IMR-90 (cell line): ENCODE results near the gene PIKFYVE. TPM values are rescaled to one million over a fixed set of nuclear protein-coding genes. Genes with fewer than 3 reads are reported as not detected.

ENCODE experiments used
- ATAC-seq: fragments of 200-7000 bp; cut with Tn5 transposase; 2 replicates; pipeline ENCODE4 v1.9.1; 2020; ENCODE audit warnings: low read depth, mild to moderate bottlenecking, moderate library complexity
- BruUV-seq: library from RNA; stranded (reverse); fragments of 400-500 nt; replicated peaks from 2 replicates; lab custom pipeline; 2021; lab: Mats Ljungman, UMichigan
- CTCF ChIA-PET: fragments of 300-600 bp; formaldehyde crosslinking; extraction: SDS; loops from one replicate; lab custom pipeline; 2021; ENCODE audit warnings: antibody characterized with exemption; lab: Yijun Ruan, JAX
- POLR2A ChIA-PET: fragments of 300-600 bp; sonication (Branson Sonifier 250); formaldehyde crosslinking; loops from one replicate; lab custom pipeline; 2022; ENCODE audit warnings: antibody characterized with exemption; ENCODE audit not compliant: unreplicated experiment; lab: Charles Lee
- DNase-seq: peaks from one replicate; pipeline ENCODE4 v3.0.0; 2013
- H2AFZ ChIP-seq: replicated peaks from 2 replicates; pipeline ENCODE3; 2013; ENCODE audit warnings: low read length, mild to moderate bottlenecking; ENCODE audit not compliant: poor library complexity
- H2AK5ac ChIP-seq: 2 replicates; pipeline ENCODE4 v1.6.1; 2013; ENCODE audit warnings: low read depth, low read length, inconsistent platforms
- H2AK9ac ChIP-seq: replicated peaks from 2 replicates; pipeline ENCODE3; 2013; ENCODE audit warnings: mild to moderate bottlenecking, low read depth, low read length, moderate library complexity; ENCODE audit not compliant: poor library complexity
- H2BK120ac ChIP-seq: 2 replicates; pipeline ENCODE4 v1.6.1; 2013; ENCODE audit warnings: low read depth, low read length, inconsistent platforms
- H2BK15ac ChIP-seq: 3 replicates; pipeline ENCODE4 v1.6.1; 2013; ENCODE audit warnings: low read depth, low read length, inconsistent platforms
- H2BK20ac ChIP-seq: 2 replicates; pipeline ENCODE4 v1.6.1; 2013; ENCODE audit warnings: low read depth, mild to moderate bottlenecking, inconsistent platforms, low read length, moderate library complexity
- H2BK5ac ChIP-seq: 2 replicates; pipeline ENCODE4 v1.6.1; 2013; ENCODE audit warnings: mild to moderate bottlenecking, low read depth, low read length, inconsistent platforms; ENCODE audit not compliant: poor library complexity, severe bottlenecking
- H3K14ac ChIP-seq: replicated peaks from 2 replicates; pipeline ENCODE4 v1.6.1; 2013; ENCODE audit warnings: low read depth, low read length, inconsistent platforms
- H3K18ac ChIP-seq: 2 replicates; pipeline ENCODE4 v1.6.1; 2013; ENCODE audit warnings: low read depth, low read length, control low read depth
- H3K23ac ChIP-seq: 2 replicates; pipeline ENCODE4 v1.6.1; 2013; ENCODE audit warnings: low read depth, low read length, inconsistent platforms
- H3K27ac ChIP-seq: 2 replicates; pipeline ENCODE4 v1.5.1; 2013; ENCODE audit warnings: mild to moderate bottlenecking, control low read depth, low read length; ENCODE audit not compliant: insufficient read depth
- H3K27me3 ChIP-seq: 2 replicates; pipeline ENCODE4 v1.6.1; 2013; ENCODE audit warnings: low read length; ENCODE audit not compliant: control insufficient read depth, insufficient read depth
- H3K36me3 ChIP-seq: 2 replicates; pipeline ENCODE4 v1.6.1; 2013; ENCODE audit warnings: low read length, mixed read lengths; ENCODE audit not compliant: control insufficient read depth, insufficient read depth
- H3K4ac ChIP-seq: 2 replicates; pipeline ENCODE4 v1.6.1; 2013; ENCODE audit warnings: low read depth, low read length, inconsistent platforms
- H3K4me1 ChIP-seq: 2 replicates; pipeline ENCODE4 v1.6.1; 2013; ENCODE audit warnings: low read length, mixed read lengths; ENCODE audit not compliant: control insufficient read depth, insufficient read depth
- H3K4me2 ChIP-seq: 2 replicates; pipeline ENCODE4 v1.6.1; 2013; ENCODE audit warnings: low read depth, mild to moderate bottlenecking, control low read depth, low read length, moderate library complexity
- H3K4me3 ChIP-seq: 2 replicates; pipeline ENCODE4 v1.5.1; 2013; ENCODE audit warnings: low read depth, mild to moderate bottlenecking, control low read depth, low read length, moderate library complexity; ENCODE audit not compliant: insufficient read depth
- H3K56ac ChIP-seq: 2 replicates; pipeline ENCODE4 v1.6.1; 2013; ENCODE audit warnings: low read length, inconsistent platforms; ENCODE audit not compliant: insufficient read depth; ENCODE audit errors: extremely low read depth
- H3K79me1 ChIP-seq, 2 experiments: 2 replicates each; pipeline ENCODE4 v1.6.1; 2013; ENCODE audit warnings: low read length in 2 of 2, inconsistent platforms in 1 of 2, low read depth in 1 of 2
- H3K9ac ChIP-seq: 2 replicates; pipeline ENCODE4 v1.6.1; 2013; ENCODE audit warnings: low read depth, low read length, control low read depth
- H3K9me1 ChIP-seq: 2 replicates; pipeline ENCODE4 v1.6.1; 2013; ENCODE audit warnings: low read length, inconsistent platforms; ENCODE audit not compliant: insufficient read depth
- H3K9me3 ChIP-seq: 2 replicates; pipeline ENCODE4 v1.6.1; 2013; ENCODE audit warnings: low read length; ENCODE audit not compliant: control insufficient read depth, insufficient read depth
- H4K20me1 ChIP-seq: 2 replicates; pipeline ENCODE4 v1.6.1; 2013; ENCODE audit warnings: low read length, inconsistent platforms; ENCODE audit not compliant: insufficient read depth
- H4K5ac ChIP-seq: 2 replicates; pipeline ENCODE4 v1.6.1; 2013; ENCODE audit warnings: mild to moderate bottlenecking, low read depth, low read length, control low read depth
- H4K8ac ChIP-seq, 2 experiments: 2 replicates each; pipeline ENCODE4 v1.6.1; 2013; ENCODE audit warnings: low read depth in 2 of 2, low read length in 2 of 2, control low read depth in 1 of 2, inconsistent platforms in 1 of 2
- H4K91ac ChIP-seq: 2 replicates; pipeline ENCODE4 v1.6.1; 2013; ENCODE audit warnings: low read depth, low read length, inconsistent platforms; ENCODE audit not compliant: insufficient read depth
- CEBPB ChIP-seq: IDR thresholded peaks from 2 replicates; pipeline ENCODE4 v1.6.1; 2012; ENCODE audit warnings: low read depth, low read length, improper control_type of control experiment
- CHD1 ChIP-seq: IDR thresholded peaks from 2 replicates; pipeline ENCODE4 v1.6.1; 2012; ENCODE audit warnings: low read depth, low read length, improper control_type of control experiment
- FOS ChIP-seq: fragments of 150-350 bp; IDR thresholded peaks from 2 replicates; pipeline ENCODE4 v1.6.1; 2016; ENCODE audit warnings: low read depth, low read length
- MAZ ChIP-seq: IDR thresholded peaks from 2 replicates; pipeline ENCODE4 v1.6.1; 2012; ENCODE audit warnings: low read depth, mild to moderate bottlenecking, low read length, improper control_type of control experiment, moderate library complexity, borderline replicate concordance
- MXI1 ChIP-seq: IDR thresholded peaks from 2 replicates; pipeline ENCODE4 v1.6.1; 2012; ENCODE audit warnings: low read depth, mild to moderate bottlenecking, low read length, moderate library complexity, borderline replicate concordance
- NFE2L2 ChIP-seq: fragments of 150-350 bp; IDR thresholded peaks from 2 replicates; pipeline ENCODE4 v1.6.1; 2016; ENCODE audit warnings: low read depth, mild to moderate bottlenecking, low read length
- POLR2A ChIP-seq: IDR thresholded peaks from 2 replicates; pipeline ENCODE4 v1.6.1; 2012; ENCODE audit warnings: mild to moderate bottlenecking, low read depth, low read length
- RCOR1 ChIP-seq: IDR thresholded peaks from 2 replicates; pipeline ENCODE4 v1.6.1; 2012; ENCODE audit warnings: mild to moderate bottlenecking, low read length, improper control_type of control experiment; ENCODE audit not compliant: insufficient replicate concordance
- RFX5 ChIP-seq: IDR thresholded peaks from 2 replicates; pipeline ENCODE4 v1.8.0; 2012; ENCODE audit warnings: low read depth, mild to moderate bottlenecking, low read length, moderate library complexity
- USF2 ChIP-seq: fragments of 150-350 bp; IDR thresholded peaks from 2 replicates; pipeline ENCODE4 v1.6.1; 2017; ENCODE audit warnings: mild to moderate bottlenecking, antibody characterized with exemption, low read length, low read depth
- WGBS, 2 experiments: methylation state at CpG; one replicate each; pipeline versions ENCODE4 v1.1.5 to v1.1.7; 2013; ENCODE audit warnings: missing lambda C conversion rate in 2 of 2; ENCODE audit not compliant: insufficient read length in 1 of 2; ENCODE audit errors: extremely low coverage in 2 of 2; 5-methylcytosine and 5-hydroxymethylcytosine counted together
- dilution Hi-C: fragments of 300-500 bp; cut with HindIII; formaldehyde crosslinking; loops from one replicate; pipeline ENCODE4 v1.14.3; 2018; ENCODE audit warnings: low sequenced_read_pairs; ENCODE audit not compliant: unreplicated experiment
- in situ Hi-C: fragments of 300-500 bp; cut with MboI; formaldehyde crosslinking; loops from 3 replicates; pipeline ENCODE4 v1.14.3; 2019; ENCODE audit warnings: low sequenced_read_pairs, inconsistent platforms, mixed read lengths
- intact Hi-C: fragments of 100-400 bp; cut with micrococcal nuclease; formaldehyde crosslinking; loops from 2 replicates; pipeline ENCODE4 v1.10.0; 2022
- polyA plus RNA-seq, 3 experiments: library from polyadenylated mRNA; depleted of rRNA; stranded (reverse); fragments of >200 nt; gene quantifications; 2 replicates each; pipeline ENCODE4 v1.2.3, GENCODE V29; 2012; ENCODE audit warnings: low replicate concordance in 1 of 3
- total RNA-seq: library from RNA; depleted of rRNA; stranded (reverse); fragments of >200 nt; gene quantifications from 2 replicates; pipeline ENCODE4 v1.2.3, GENCODE V29; 2012

The PIKFYVE gene
- total and polyA plus RNA-seq, 2 of the 4 experiments (the other 2 are of a cell fraction): 9.3 to 34.6 TPM

- no peaks in the 10 kb centered on the region for H3K9me3 ChIP-seq
- H3K23ac ChIP-seq: no peak overlapping the region
- in situ Hi-C loops (no loop called here), dilution Hi-C loops (no loop called here), intact Hi-C loops (no loop called here)
- H3K4ac ChIP-seq: no peak overlapping the region
- no peak overlapping the region for H2AK5ac ChIP-seq
- H2BK5ac ChIP-seq: no peak overlapping the region
- H2BK120ac ChIP-seq: no peak overlapping the region
- H4K8ac ChIP-seq: no peak overlapping the region
- no peaks in the 10 kb centered on the region for H4K20me1 ChIP-seq
- DNase-seq (peak; percentile 74), ATAC-seq (peak; percentile 89)
- ChIA-PET POLR2A (no interaction called here), CTCF (no interaction called here)
- H2BK15ac ChIP-seq: no peak overlapping the region
- H3K56ac ChIP-seq: no peak overlapping the region
- no peak overlapping the region for H2AFZ ChIP-seq
- no peak overlapping the region for H2AK9ac ChIP-seq
- BruUV-seq: no TSS peak
- H2BK20ac ChIP-seq: no peak overlapping the region
- no peak overlapping the region for H4K91ac ChIP-seq
- H3K4me1 ChIP-seq: no peaks in the 10 kb centered on the region
- H3K4me3 ChIP-seq: no peak overlapping the region
- no CpG with 5 or more reads among the region's 1 CpG for WGBS, 2 experiments
- no peak overlapping the region for H3K27ac ChIP-seq
- H3K27me3 ChIP-seq: no peaks in the 10 kb centered on the region
- H3K4me2 ChIP-seq: no peak overlapping the region
- H3K79me1 ChIP-seq: no peaks in the 10 kb centered on the region
- TF ChIP-seq NFE2L2 (no peak), RCOR1 (no peak), MAZ (no peak), RFX5 (no peak), MXI1 (no peak), CHD1 (no peak), CEBPB (no peak), POLR2A (no peak), USF2 (no peak), FOS (no peak)
- H3K9me1 ChIP-seq: no peaks in the 10 kb centered on the region; the same call in 1 of the 2 replicates
- H3K9ac ChIP-seq: no peak overlapping the region
- no peak overlapping the region for H3K18ac ChIP-seq
- no peak overlapping the region for H3K14ac ChIP-seq
- peaks cover 18% of the 10 kb centered on the region for H3K36me3 ChIP-seq
- no peak overlapping the region for H4K5ac ChIP-seq
Measured at GRCh38 chr2:208306291-208306690, 40.2 kb downstream of the PIKFYVE start.
